Nephron (organoid): ENCODE measurements around the gene DSTN.

Source experiments
- H3K27ac Mint-ChIP-seq, 3 experiments: 2 replicates each; pipeline ENCODE4 v1.8.0; 2020; ENCODE audit warnings: mixed read lengths in 3 of 3, mild to moderate bottlenecking in 2 of 3, moderate library complexity in 1 of 3
- H3K27me3 Mint-ChIP-seq: 2 replicates; pipeline ENCODE4 v1.8.0; 2021; ENCODE audit warnings: low read depth, mild to moderate bottlenecking, moderate library complexity, mixed read lengths
- H3K36me3 Mint-ChIP-seq: 2 replicates; pipeline ENCODE4 v1.8.0; 2020; ENCODE audit warnings: low read depth, mixed read lengths
- H3K4me1 Mint-ChIP-seq: 2 replicates; pipeline ENCODE4 v1.8.0; 2020; ENCODE audit warnings: mixed read lengths
- H3K4me3 Mint-ChIP-seq, 3 experiments: 2 replicates each; pipeline ENCODE4 v1.8.0; 2020; ENCODE audit warnings: mild to moderate bottlenecking in 3 of 3, mixed read lengths in 3 of 3, moderate library complexity in 2 of 3
- H3K9me3 Mint-ChIP-seq: 2 replicates; pipeline ENCODE4 v1.8.0; 2020; ENCODE audit warnings: mixed read lengths
- CTCF ChIP-seq, 3 experiments: fragments of 200-600 bp; sonication (generic); IDR thresholded peaks; one replicate each; pipeline ENCODE4 v1.5.0; 2021; ENCODE audit warnings: antibody characterized with exemption in 3 of 3; ENCODE audit not compliant: unreplicated experiment in 3 of 3

The DSTN gene

DNA sequence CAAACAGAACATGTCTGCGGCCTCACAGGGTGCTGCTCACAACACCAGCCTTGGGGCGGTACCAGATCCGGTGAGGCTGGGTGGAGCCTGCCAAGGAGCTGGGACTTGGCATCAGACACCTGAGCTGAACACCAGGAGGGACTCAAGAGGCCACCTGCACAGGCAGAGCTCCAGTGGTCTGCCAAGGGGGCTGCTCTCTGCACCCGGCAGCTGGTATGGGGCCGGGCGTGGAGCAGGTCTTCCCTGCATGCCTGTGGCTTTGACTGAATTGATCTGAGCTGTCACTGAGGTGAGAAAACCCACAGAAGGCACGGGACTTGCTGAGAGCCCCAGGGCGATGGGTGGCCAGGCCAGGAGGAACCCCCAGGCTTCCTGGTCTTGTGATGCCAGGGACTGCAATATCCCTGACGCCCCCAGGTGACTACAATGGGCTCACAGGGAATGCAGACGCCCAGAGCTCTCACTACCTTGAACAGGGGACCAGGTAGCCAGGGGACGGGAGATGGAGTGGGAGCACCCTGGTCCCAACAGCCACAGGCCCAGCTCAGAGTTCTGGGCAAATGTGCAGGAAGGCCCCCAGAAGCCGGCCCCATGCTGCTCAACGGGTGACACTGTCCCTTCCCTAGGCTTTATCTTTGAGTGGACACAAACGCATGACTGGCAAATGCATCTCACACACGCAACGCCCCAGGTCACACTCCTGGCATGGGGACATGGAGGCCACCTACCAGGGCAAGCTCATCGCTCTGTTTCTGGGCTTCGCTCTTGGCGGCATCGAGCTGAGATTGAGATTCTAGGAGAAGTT lies 48.2 kb downstream of the DSTN start:
- TF ChIP-seq CTCF (IDR thresholded peaks at IDR 0.05; ENCODE audit: unreplicated experiment in 3 of 3) = peak in 1 of 3 experiments; percentile 3
- H3K4me3 Mint-ChIP-seq = no peak overlapping the region
- no peaks in the 10 kb centered on the region for H3K27me3 Mint-ChIP-seq
- peaks cover 10% of the 10 kb centered on the region for H3K4me1 Mint-ChIP-seq
- no peak overlapping the region for H3K27ac Mint-ChIP-seq
- H3K9me3 Mint-ChIP-seq = no peaks in the 10 kb centered on the region
- H3K36me3 Mint-ChIP-seq = peaks cover 18% of the 10 kb centered on the region

DNA sequence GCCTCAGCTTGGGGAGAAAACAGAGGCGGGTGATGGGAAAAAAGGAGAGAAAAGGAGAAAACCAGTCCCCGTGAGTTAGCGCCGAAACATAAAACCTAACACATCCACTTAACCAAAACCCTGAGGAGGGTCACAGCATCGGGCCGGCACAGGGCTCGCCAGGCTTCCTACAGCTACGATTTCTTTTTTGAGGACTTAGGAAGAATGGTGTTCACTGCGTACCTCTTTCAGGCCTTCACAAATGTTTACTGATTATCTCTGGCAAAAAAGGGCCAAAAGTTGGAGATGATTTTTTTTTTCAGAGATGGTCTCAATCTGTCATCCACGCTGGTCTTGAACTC lies 48.8 kb downstream of the DSTN start:
- Mint-ChIP-seq H3K27me3 (no peaks in the 10 kb centered on the region), H3K9me3 (no peaks in the 10 kb centered on the region), H3K4me3 (no peak overlapping the region), H3K4me1 (peaks cover 10% of the 10 kb centered on the region), H3K27ac (no peak overlapping the region), H3K36me3 (peaks cover 18% of the 10 kb centered on the region)
- no peak for TF ChIP-seq CTCF (IDR thresholded peaks at IDR 0.05; ENCODE audit: unreplicated experiment in 3 of 3)

DNA sequence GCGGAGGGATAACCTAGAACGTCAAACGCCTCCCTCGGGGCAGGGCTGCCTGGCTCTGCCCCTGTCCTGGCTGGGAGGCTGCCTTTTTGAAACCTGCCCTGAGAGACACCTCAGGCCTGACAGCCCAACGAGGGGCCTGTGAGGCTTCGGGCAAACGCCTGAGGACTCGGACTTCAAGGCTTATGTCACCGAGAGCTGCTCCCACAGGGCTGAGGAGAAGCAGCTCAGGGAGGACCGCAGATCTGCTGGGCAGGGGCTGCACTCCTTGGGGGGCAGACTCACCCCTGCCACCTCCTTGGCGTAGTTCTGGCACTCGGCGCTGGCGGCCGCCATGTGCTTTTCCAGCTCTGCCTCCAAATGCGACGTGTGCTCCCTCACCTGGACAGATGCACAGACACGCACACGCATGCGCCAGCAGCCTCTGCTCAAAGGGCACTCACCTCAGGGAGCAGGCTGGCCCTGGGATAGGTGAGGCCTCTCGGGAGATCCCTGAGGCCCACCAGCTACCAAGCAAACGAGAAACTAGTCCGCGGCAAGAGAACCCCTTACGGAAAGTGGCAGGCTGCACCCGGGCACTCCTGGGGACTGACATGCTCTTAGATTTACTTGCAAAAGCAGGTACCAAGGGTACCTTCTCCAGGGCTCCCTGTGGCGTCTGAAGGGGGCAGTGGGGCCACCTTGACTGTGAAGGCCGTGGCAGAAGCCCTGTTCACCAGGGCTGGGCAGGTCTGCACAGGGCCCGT lies 49.6 kb downstream of the DSTN start:
- H3K4me1 Mint-ChIP-seq = peaks cover 5% of the 10 kb centered on the region
- no peaks in the 10 kb centered on the region for H3K27me3 Mint-ChIP-seq

DNA sequence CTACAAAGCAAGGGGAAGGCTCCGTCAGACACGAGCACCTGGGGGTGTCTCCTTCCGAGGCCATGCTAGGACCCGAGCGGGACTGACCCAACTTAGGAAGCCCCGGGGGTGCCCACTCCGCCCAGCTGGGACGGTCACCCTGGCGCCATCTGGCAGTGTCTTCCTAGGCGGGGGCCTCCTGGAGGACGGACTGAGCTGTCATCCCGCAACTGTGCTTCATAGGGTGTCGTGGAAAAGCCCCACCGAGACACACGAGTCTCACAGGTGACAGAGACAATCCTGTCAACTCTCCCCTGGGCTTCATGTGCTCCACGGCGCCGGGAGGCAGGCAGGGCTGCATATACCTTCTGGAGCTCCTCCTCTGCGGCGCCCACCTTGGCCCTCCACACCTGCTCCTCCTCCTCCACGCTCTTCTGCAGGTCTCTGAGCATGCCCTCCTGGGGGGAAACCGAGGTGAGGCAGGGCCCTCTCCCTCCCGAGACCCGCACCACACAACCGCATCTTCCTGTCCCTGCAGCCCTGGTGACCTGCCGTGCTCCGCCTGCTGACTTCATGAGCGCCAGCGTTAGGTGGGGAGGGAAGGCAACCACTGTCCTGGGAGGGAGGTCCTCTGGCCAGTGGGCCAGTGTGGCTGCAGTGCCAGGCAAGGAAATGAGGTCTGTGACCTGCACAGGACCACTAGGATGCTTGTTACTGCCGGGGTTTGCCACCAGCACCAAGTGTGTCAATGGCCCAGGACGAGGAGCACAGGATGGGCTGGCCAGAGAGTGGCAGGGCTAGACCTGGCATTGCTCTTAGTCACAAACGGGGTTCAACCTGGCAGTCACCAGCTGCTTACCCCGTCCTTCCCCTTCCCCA lies 50.7 kb downstream of the DSTN start:
- no peaks in the 10 kb centered on the region for H3K27me3 Mint-ChIP-seq
- TF ChIP-seq CTCF (IDR thresholded peaks at IDR 0.05; ENCODE audit: unreplicated experiment in 3 of 3) = no peak
- H3K27ac Mint-ChIP-seq = no peak overlapping the region
- H3K4me3 Mint-ChIP-seq = no peak overlapping the region
- H3K9me3 Mint-ChIP-seq = no peaks in the 10 kb centered on the region
- peaks cover 26% of the 10 kb centered on the region for H3K36me3 Mint-ChIP-seq
- H3K4me1 Mint-ChIP-seq = no peaks in the 10 kb centered on the region

More for the DNA sequence above, 49.6 kb downstream of the DSTN start:
- Mint-ChIP-seq H3K4me3 (no peak overlapping the region), H3K36me3 (peaks cover 23% of the 10 kb centered on the region), H3K9me3 (no peaks in the 10 kb centered on the region), H3K27ac (no peak overlapping the region)
- TF ChIP-seq CTCF (IDR thresholded peaks at IDR 0.05; ENCODE audit: unreplicated experiment in 3 of 3) = no peak

- no peak for TF ChIP-seq CTCF (IDR thresholded peaks at IDR 0.05; ENCODE audit: unreplicated experiment in 3 of 3)
- Mint-ChIP-seq H3K27me3 (no peaks in the 10 kb centered on the region), H3K4me1 (no peaks in the 10 kb centered on the region), H3K9me3 (no peaks in the 10 kb centered on the region), H3K4me3 (no peak overlapping the region), H3K36me3 (peaks cover 31% of the 10 kb centered on the region), H3K27ac (no peak overlapping the region)
Observed at GRCh38 chr20:17621229-17621968, 51.5 kb downstream of the DSTN start.
